H9 (cell line): ENCODE measurements around the gene ITSN1. TPM values are rescaled to one million over a fixed set of nuclear protein-coding genes. Genes with fewer than 3 reads are reported as not detected.
A peak's percentile ranks its signal among the peaks of the same experiment; 100 is the strongest.

ENCODE experiments used
- DNase-seq: peaks from one replicate; pipeline ENCODE4 v3.0.0-alpha.2; 2017
- H2AFZ ChIP-seq: one replicate; pipeline ENCODE4 v1.6.1; 2013; ENCODE audit warnings: mild to moderate bottlenecking, low read length, control low read depth, moderate library complexity
- H2AK5ac ChIP-seq: 2 replicates; pipeline ENCODE4 v1.6.1; 2013; ENCODE audit warnings: low read length, control low read depth, mixed read lengths; ENCODE audit not compliant: insufficient read length
- H2BK120ac ChIP-seq: one replicate; pipeline ENCODE4 v1.6.1; 2013; ENCODE audit warnings: low read depth, mild to moderate bottlenecking, low read length, control low read depth, inconsistent platforms; ENCODE audit not compliant: poor library complexity, severe bottlenecking
- H2BK12ac ChIP-seq: 2 replicates; pipeline ENCODE4 v1.6.1; 2013; ENCODE audit warnings: low read length, control low read depth, mixed read lengths, low read depth; ENCODE audit not compliant: insufficient read length
- H2BK15ac ChIP-seq: 2 replicates; pipeline ENCODE4 v1.6.1; 2013; ENCODE audit warnings: low read depth, low read length, control low read depth
- H2BK20ac ChIP-seq: one replicate; pipeline ENCODE4 v1.6.1; 2013; ENCODE audit warnings: low read depth, mild to moderate bottlenecking, low read length, control low read depth, inconsistent platforms; ENCODE audit not compliant: poor library complexity, severe bottlenecking
- H2BK5ac ChIP-seq: 2 replicates; pipeline ENCODE4 v1.6.1; 2013; ENCODE audit warnings: low read length, control low read depth, mixed read lengths; ENCODE audit not compliant: insufficient read length
- H3K14ac ChIP-seq: 2 replicates; pipeline ENCODE4 v1.6.1; 2013; ENCODE audit warnings: low read length, control low read depth; ENCODE audit not compliant: insufficient read depth
- H3K18ac ChIP-seq: 2 replicates; pipeline ENCODE4 v1.6.1; 2013; ENCODE audit warnings: low read depth, mild to moderate bottlenecking, mixed read lengths, low read length, control low read depth; ENCODE audit not compliant: insufficient read length
- H3K23ac ChIP-seq: 2 replicates; pipeline ENCODE4 v1.6.1; 2013; ENCODE audit warnings: low read length, control low read depth, mixed read lengths, low read depth; ENCODE audit not compliant: insufficient read length
- H3K23me2 ChIP-seq: 2 replicates; pipeline ENCODE4 v1.6.1; 2013; ENCODE audit warnings: low read depth, mild to moderate bottlenecking, mixed read lengths, low read length, control low read depth; ENCODE audit not compliant: insufficient read length, poor library complexity, severe bottlenecking
- H3K27ac ChIP-seq: 2 replicates; pipeline ENCODE4 v1.5.1; 2013; ENCODE audit warnings: low read length, control low read depth, mixed read lengths, low read depth; ENCODE audit not compliant: insufficient read length
- H3K27me3 ChIP-seq: 2 replicates; pipeline ENCODE4 v1.6.1; 2013; ENCODE audit warnings: low read length, control low read depth, inconsistent platforms; ENCODE audit not compliant: insufficient read depth
- H3K4ac ChIP-seq: 2 replicates; pipeline ENCODE4 v1.6.1; 2013; ENCODE audit warnings: low read depth, mild to moderate bottlenecking, control low read depth, inconsistent platforms, low read length, moderate library complexity
- H3K4me1 ChIP-seq: 2 replicates; pipeline ENCODE4 v1.6.1; 2013; ENCODE audit warnings: low read length, control low read depth, inconsistent platforms; ENCODE audit not compliant: insufficient read depth
- H3K4me2 ChIP-seq: 2 replicates; pipeline ENCODE4 v1.6.1; 2013; ENCODE audit warnings: low read length, control low read depth, mixed read lengths; ENCODE audit not compliant: insufficient read length, insufficient read depth
- H3K56ac ChIP-seq: 2 replicates; pipeline ENCODE4 v1.6.1; 2013; ENCODE audit warnings: low read depth, mild to moderate bottlenecking, mixed read lengths, low read length, control low read depth; ENCODE audit not compliant: insufficient read length
- H3K79me1 ChIP-seq: 2 replicates; pipeline ENCODE4 v1.6.1; 2013; ENCODE audit warnings: low read depth, mild to moderate bottlenecking, moderate library complexity, low read length, control low read depth, inconsistent platforms; ENCODE audit not compliant: insufficient read depth, poor library complexity, severe bottlenecking
- H3K79me2 ChIP-seq: 2 replicates; pipeline ENCODE4 v1.6.1; 2013; ENCODE audit warnings: low read length, control low read depth, inconsistent platforms; ENCODE audit not compliant: insufficient read depth
- H3K9ac ChIP-seq: 2 replicates; pipeline ENCODE4 v1.6.1; 2013; ENCODE audit warnings: low read length, control low read depth, mixed read lengths; ENCODE audit not compliant: insufficient read length; ENCODE audit errors: extremely low read depth
- H3K9me3 ChIP-seq: one replicate; pipeline ENCODE4 v1.6.1; 2013; ENCODE audit warnings: low read depth, low read length, inconsistent platforms; ENCODE audit not compliant: control insufficient read depth
- H3T11ph ChIP-seq: one replicate; pipeline ENCODE4 v1.6.1; 2013; ENCODE audit warnings: mild to moderate bottlenecking, low read length, control low read depth, inconsistent platforms
- H4K20me1 ChIP-seq: one replicate; pipeline ENCODE4 v1.6.1; 2013; ENCODE audit not compliant: control insufficient read depth, insufficient read length, insufficient read depth
- H4K5ac ChIP-seq: 2 replicates; pipeline ENCODE4 v1.6.1; 2013; ENCODE audit warnings: low read depth, mild to moderate bottlenecking, mixed read lengths, low read length, control low read depth; ENCODE audit not compliant: insufficient read length
- H4K8ac ChIP-seq: replicated peaks from 2 replicates; pipeline ENCODE4 v1.6.1; 2013; ENCODE audit warnings: low read length, control low read depth, mixed read lengths, low read depth; ENCODE audit not compliant: insufficient read length
- H4K91ac ChIP-seq: 2 replicates; pipeline ENCODE4 v1.6.1; 2013; ENCODE audit warnings: low read depth, mild to moderate bottlenecking, moderate library complexity, mixed read lengths, low read length, control low read depth; ENCODE audit not compliant: insufficient read length
- H3K27ac Mint-ChIP-seq, 3 experiments: 2 replicates in 2 of 3; 3 replicates in 1 of 3; pipeline ENCODE4 v1.8.0; 2020 to 2021; ENCODE audit warnings: mixed read lengths in 3 of 3, mild to moderate bottlenecking in 1 of 3, moderate library complexity in 1 of 3
- H3K27me3 Mint-ChIP-seq: 2 replicates; pipeline ENCODE4 v1.8.0; 2021; ENCODE audit warnings: low read depth, mild to moderate bottlenecking, moderate library complexity, mixed read lengths
- H3K36me3 Mint-ChIP-seq, 3 experiments: 2 replicates in 2 of 3; 3 replicates in 1 of 3; pipeline ENCODE4 v1.8.0; 2020 to 2021; ENCODE audit warnings: low read depth in 3 of 3, mixed read lengths in 3 of 3; ENCODE audit not compliant: insufficient read depth in 1 of 3
- H3K4me1 Mint-ChIP-seq, 2 experiments: 2 replicates each; pipeline ENCODE4 v1.8.0; 2020; ENCODE audit warnings: mixed read lengths in 2 of 2
- H3K4me3 Mint-ChIP-seq, 2 experiments: 2 replicates in 1 of 2; 3 replicates in 1 of 2; pipeline ENCODE4 v1.8.0; 2020 to 2021; ENCODE audit warnings: mild to moderate bottlenecking in 2 of 2, mixed read lengths in 2 of 2, moderate library complexity in 1 of 2
- H3K9me3 Mint-ChIP-seq, 2 experiments: 2 replicates in 1 of 2; 3 replicates in 1 of 2; pipeline ENCODE4 v1.8.0; 2020; ENCODE audit warnings: mild to moderate bottlenecking in 2 of 2, mixed read lengths in 2 of 2, moderate library complexity in 1 of 2
- CTCF ChIP-seq: fragments of 200-600 bp; sonication (generic); conservative IDR thresholded peaks from 3 replicates; pipeline ENCODE4 v1.8.0; 2021; ENCODE audit warnings: antibody characterized with exemption, mild to moderate bottlenecking
- total RNA-seq: library from RNA; stranded (reverse); gene quantifications from 2 replicates; pipeline ENCODE4 v1.2.1, GENCODE V29; 2021

Gene ITSN1
- total RNA-seq, 1 experiment from 2014 or later: 94.2 TPM

DNA sequence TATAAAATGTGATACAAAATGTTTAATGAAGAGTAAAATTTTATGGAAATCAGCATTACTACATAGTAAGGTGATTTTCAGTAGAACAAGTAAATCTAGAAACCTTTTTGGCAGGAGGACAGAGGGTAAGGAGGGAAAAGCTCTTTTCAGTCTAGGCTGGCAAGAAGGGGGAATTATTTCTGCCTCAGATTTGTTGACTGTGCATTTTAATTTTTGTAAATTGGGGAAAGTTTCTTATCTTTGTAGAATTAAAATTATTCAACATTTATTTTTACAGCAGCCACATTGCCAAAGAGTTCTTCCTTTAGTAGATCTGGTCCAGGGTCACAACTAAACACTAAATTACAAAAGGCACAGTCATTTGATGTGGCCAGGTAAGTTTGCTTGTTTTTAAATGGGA lies 109.2 kb downstream of the ITSN1 start:
- Histone ChIP-seq H3K56ac (no peak overlapping the region), H3K23me2 (no peaks in the 10 kb centered on the region), H3K9me3 (no peaks in the 10 kb centered on the region), H3K79me1 (no peaks in the 10 kb centered on the region), H2BK20ac (no peak overlapping the region), H3K4ac (no peak overlapping the region), H4K20me1 (no peaks in the 10 kb centered on the region), H3K27ac (no peak overlapping the region), H2AK5ac (no peak overlapping the region), H2BK12ac (no peak overlapping the region), H3K23ac (no peak overlapping the region), H2BK120ac (no peak overlapping the region), H4K8ac (no peak overlapping the region), H3T11ph (no peak overlapping the region), H3K4me2 (no peak overlapping the region), H4K91ac (no peak overlapping the region), H3K79me2 (no peaks in the 10 kb centered on the region), H2BK5ac (no peak overlapping the region), H2AFZ (no peak overlapping the region), H3K4me1 (no peaks in the 10 kb centered on the region), H3K9ac (no peak overlapping the region), H4K5ac (no peak overlapping the region), H3K18ac (no peak overlapping the region), H3K14ac (no peak overlapping the region), H3K27me3 (no peaks in the 10 kb centered on the region), H2BK15ac (no peak overlapping the region)
- Mint-ChIP-seq H3K36me3 (peaks cover 14 to 66% (median 46%) of the 10 kb centered on the region in 3 experiments; a peak in 6 of 7 replicates), H3K4me3 (no peak overlapping the region), H3K27me3 (no peaks in the 10 kb centered on the region), H3K9me3 (peaks cover 4 to 9% of the 10 kb centered on the region in 2 experiments; a peak in 4 of 5 replicates), H3K4me1 (no peaks in the 10 kb centered on the region), H3K27ac (peak overlapping the region in 1 of 3 experiments; percentile 70; a peak in 1 of 7 replicates)
- no peak for TF ChIP-seq CTCF
- no peak for DNase-seq
